Liver (tissue), 3 donors: ENCODE data around the gene CCDC83.

Experiments used
- ATF3 ChIP-seq: IDR thresholded peaks from 2 replicates; pipeline ENCODE4 v1.6.1; 2016; ENCODE audit warnings: antibody characterized with exemption
- CTCF ChIP-seq: fragments of 150-350 bp; IDR thresholded peaks from 2 replicates; pipeline ENCODE4 v1.5.1; 2017; ENCODE audit warnings: improper control_type of control experiment, low read depth, low read length; ENCODE audit not compliant: missing input control
- GABPA ChIP-seq, 2 donors: IDR thresholded peaks in 1 of 2; conservative IDR thresholded peaks in 1 of 2; 2 replicates each; pipeline ENCODE4 v1.6.1; 2016; ENCODE audit warnings: antibody characterized with exemption in 2 of 2, mild to moderate bottlenecking in 1 of 2, moderate library complexity in 1 of 2
- MAX ChIP-seq: IDR thresholded peaks from 2 replicates; pipeline ENCODE4 v1.6.1; 2016; ENCODE audit warnings: antibody characterized with exemption
- RAD21 ChIP-seq, 2 donors: IDR thresholded peaks; 2 replicates each; pipeline ENCODE4 v1.6.1; 2016; ENCODE audit warnings: antibody characterized with exemption in 2 of 2, mild to moderate bottlenecking in 2 of 2
- REST ChIP-seq: IDR thresholded peaks from 2 replicates; pipeline ENCODE4 v1.6.1; 2016; ENCODE audit warnings: antibody characterized with exemption, mild to moderate bottlenecking
- TAF1 ChIP-seq: conservative IDR thresholded peaks from 2 replicates; pipeline ENCODE4 v1.6.1; 2016; ENCODE audit warnings: antibody characterized with exemption, mild to moderate bottlenecking
- YY1 ChIP-seq: IDR thresholded peaks from 2 replicates; pipeline ENCODE4 v1.6.1; 2016; ENCODE audit warnings: antibody characterized with exemption, mild to moderate bottlenecking
- ZBTB33 ChIP-seq: IDR thresholded peaks from 2 replicates; pipeline ENCODE4 v1.6.1; 2016; ENCODE audit warnings: antibody characterized with exemption
- donor health status: healthy.
- donor health status: healthy.

GRCh38 chr11:85912414-85912813, 57.2 kb downstream of the CCDC83 start:
- TF ChIP-seq CTCF (no peak), RAD21 (IDR thresholded peaks at IDR 0.05) (no peak), GABPA (IDR thresholded peaks at IDR 0.05 in 1 of 2, conservative IDR thresholded peaks at IDR 0.05 in 1 of 2) (no peak), ZBTB33 (no peak), REST (no peak), YY1 (no peak), ATF3 (no peak), MAX (no peak), TAF1 (no peak)
